ENCODE data around the gene MAPK8. TPM values are rescaled to one million over a fixed set of nuclear protein-coding genes. Genes with fewer than 3 reads are reported as not detected.
A peak's percentile ranks its signal among the peaks of the same experiment; 100 is the strongest.

The MAPK8 gene
- total RNA-seq, 4 donors from 2014 or later, result 13.6 to 182 (median 41.7) TPM

GRCh38 chr10:48300556-48300955 lies 5.9 kb upstream of the MAPK8 start:
- Histone ChIP-seq H3K9me3 (no peaks in the 10 kb centered on the region), H3K27me3 (no peaks in the 10 kb centered on the region), H3K36me3 (no peaks in the 10 kb centered on the region), H3K27ac (no peak overlapping the region), H3K4me3 (no peak overlapping the region), H3K4me1 (no peaks in the 10 kb centered on the region)
- no peak for DNase-seq
- intact Hi-C loops (cut with DNase I; ENCODE audit: low total_unique reads), result no loop called here
- no peak for TF ChIP-seq CTCF (IDR thresholded peaks at IDR 0.05)
- TF ChIP-seq POLR2A (IDR thresholded peaks at IDR 0.05), result no peak

DNA sequence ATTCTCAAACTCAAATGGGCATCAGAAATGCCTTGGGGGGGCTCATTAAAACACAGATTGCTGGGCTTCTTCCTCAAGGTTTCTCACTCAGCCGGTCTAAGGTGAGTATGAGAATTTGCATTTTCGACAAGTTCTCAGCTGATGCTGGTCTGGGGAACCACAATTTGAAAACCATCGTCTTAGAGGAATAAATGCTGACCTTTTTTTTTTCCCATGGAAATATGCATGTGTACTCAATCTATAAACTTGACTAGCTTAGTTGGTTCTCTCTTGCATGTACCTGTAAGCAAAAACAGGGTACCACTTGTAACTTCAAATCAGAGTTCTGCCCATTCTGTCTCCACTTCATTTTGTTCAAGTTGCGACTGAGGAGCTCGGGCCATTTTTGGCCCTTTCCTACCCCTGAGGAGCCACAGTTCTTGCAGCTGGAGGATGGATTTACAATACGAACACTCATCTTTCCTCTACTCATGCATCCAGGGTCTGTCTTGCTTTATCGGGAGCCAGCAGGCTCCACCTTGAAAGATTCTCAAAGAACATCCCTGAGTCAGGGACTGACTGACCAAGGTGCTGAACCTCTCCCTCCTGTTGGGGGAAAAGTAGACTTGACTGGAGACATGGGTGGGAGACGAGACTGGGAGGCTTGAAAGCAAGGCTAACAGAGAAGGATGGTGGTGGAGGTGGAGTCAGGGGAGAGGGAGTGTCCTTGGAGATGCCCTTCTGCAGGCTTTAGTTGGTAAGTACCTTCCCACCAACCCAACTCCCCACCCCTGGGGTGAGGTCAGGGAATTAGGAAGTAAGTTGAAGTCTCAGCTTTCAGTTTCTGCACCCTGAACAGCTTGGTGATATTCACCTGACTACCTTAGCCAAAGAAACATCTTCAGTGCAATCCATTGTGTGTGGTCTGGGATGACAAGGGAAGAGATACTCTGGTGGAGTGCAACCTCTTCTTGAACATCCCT lies 3.7 kb upstream of the MAPK8 start:
- H3K4me3 ChIP-seq, result no peak overlapping the region
- H3K9me3 ChIP-seq, result no peaks in the 10 kb centered on the region
- DNase-seq, result no peak
- no peak for TF ChIP-seq CTCF (IDR thresholded peaks at IDR 0.05)
- no peak for TF ChIP-seq POLR2A (IDR thresholded peaks at IDR 0.05)
- H3K36me3 ChIP-seq, result no peaks in the 10 kb centered on the region
- no peaks in the 10 kb centered on the region for H3K27me3 ChIP-seq
- intact Hi-C loops (cut with DNase I; ENCODE audit: low total_unique reads), result no loop called here
- no peak overlapping the region for H3K27ac ChIP-seq
- no peaks in the 10 kb centered on the region for H3K4me1 ChIP-seq

GRCh38 chr10:48305905-48306264 lies 592 bp upstream of the MAPK8 start:
- no peaks in the 10 kb centered on the region for H3K27me3 ChIP-seq
- intact Hi-C loops (cut with DNase I; ENCODE audit: low total_unique reads), result no loop called here
- no peaks in the 10 kb centered on the region for H3K36me3 ChIP-seq
- H3K4me1 ChIP-seq, result no peaks in the 10 kb centered on the region
- no peaks in the 10 kb centered on the region for H3K9me3 ChIP-seq
- TF ChIP-seq POLR2A (IDR thresholded peaks at IDR 0.05) (no peak), CTCF (IDR thresholded peaks at IDR 0.05) (no peak)
- no peak for DNase-seq
- peak overlapping the region; percentile 75 to 99 for H3K4me3 ChIP-seq
- peak overlapping the region; percentile 86 to 99 for H3K27ac ChIP-seq

DNA sequence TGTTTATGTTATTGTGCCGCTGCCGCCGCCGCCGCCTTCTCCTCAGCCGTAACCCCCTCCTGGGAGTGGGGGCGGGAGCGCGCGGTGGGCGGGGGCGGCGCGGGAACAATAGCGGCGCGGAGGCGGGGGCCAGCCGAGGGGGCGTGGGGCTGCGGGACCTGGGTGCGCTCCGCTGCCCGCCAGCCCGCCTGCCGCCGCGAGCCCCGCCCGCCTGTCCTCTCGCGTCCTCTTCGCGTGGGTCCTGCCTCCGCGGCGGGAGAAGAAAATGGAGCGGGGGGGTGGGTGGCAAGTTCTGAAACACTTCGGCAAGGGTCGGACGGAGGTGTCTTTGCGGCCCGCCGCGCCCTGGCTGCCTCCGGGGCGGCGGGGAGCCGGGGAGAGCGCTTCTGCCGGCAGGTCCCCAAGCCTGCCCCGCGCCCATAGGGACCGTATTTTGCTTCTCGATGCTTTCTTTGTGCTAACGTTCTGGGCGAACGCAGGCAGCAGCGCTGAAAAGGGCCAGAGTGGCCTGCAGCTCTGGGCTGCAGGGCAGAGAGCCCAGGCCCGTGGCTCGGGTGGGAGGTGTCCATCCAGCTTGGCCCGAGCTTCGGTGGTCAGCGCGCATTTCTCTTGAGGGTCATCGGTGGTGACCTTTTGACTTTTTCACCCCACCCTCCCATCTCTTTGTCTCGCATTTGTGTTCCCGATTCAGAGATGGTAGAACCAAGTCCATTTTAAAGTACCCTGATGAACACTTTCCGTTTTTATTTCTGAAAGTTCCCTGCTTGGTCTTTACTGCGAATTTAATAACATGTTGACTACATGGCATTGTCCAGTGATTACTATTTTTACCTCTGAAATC lies 613 bp downstream of the MAPK8 start:
- no peak for TF ChIP-seq CTCF (IDR thresholded peaks at IDR 0.05)
- TF ChIP-seq POLR2A (IDR thresholded peaks at IDR 0.05), result no peak
- intact Hi-C loops (cut with DNase I; ENCODE audit: low total_unique reads), result no loop called here
- no peaks in the 10 kb centered on the region for H3K27me3 ChIP-seq
- no peaks in the 10 kb centered on the region for H3K9me3 ChIP-seq
- no peaks in the 10 kb centered on the region for H3K4me1 ChIP-seq
- peak in 1 of 2 donors; percentile 61 for DNase-seq
- H3K27ac ChIP-seq, result peak overlapping the region; percentile 86 to 99
- peak overlapping the region; percentile 75 to 99 for H3K4me3 ChIP-seq
- H3K36me3 ChIP-seq, result no peaks in the 10 kb centered on the region

- intact Hi-C loops (cut with DNase I; ENCODE audit: low total_unique reads), result no loop called here
- TF ChIP-seq CTCF (IDR thresholded peaks at IDR 0.05) (no peak), POLR2A (IDR thresholded peaks at IDR 0.05) (no peak)
- peak overlapping the region in 1 of 2 donors; percentile 86 for H3K27ac ChIP-seq
These were observed 1.2 kb downstream of the MAPK8 start for GRCh38 chr10:48307711-48308018.

More at GRCh38 chr10:48307711-48308018, 1.2 kb downstream of the MAPK8 start:
- H3K4me3 ChIP-seq, result peak overlapping the region; percentile 75 to 99
- no peak for DNase-seq
- no peaks in the 10 kb centered on the region for H3K36me3 ChIP-seq
- H3K27me3 ChIP-seq, result no peaks in the 10 kb centered on the region
- no peaks in the 10 kb centered on the region for H3K9me3 ChIP-seq
- no peaks in the 10 kb centered on the region for H3K4me1 ChIP-seq
